HG03354 (cell line): ENCODE results near the gene FPR1.
"Not testable (repeated sequence)": the region's sequence is repeated elsewhere in the genome, so short reads cannot be mapped to it uniquely, and the experiment has no call there.

Experiments
- ATAC-seq: cut with Tn5 transposase; IDR thresholded peaks from one replicate; pipeline ENCODE4 v1.9.1; 2021; ENCODE audit warnings: mild to moderate bottlenecking; ENCODE audit not compliant: unreplicated experiment, poor library complexity, severe bottlenecking

FPR1 gene

DNA sequence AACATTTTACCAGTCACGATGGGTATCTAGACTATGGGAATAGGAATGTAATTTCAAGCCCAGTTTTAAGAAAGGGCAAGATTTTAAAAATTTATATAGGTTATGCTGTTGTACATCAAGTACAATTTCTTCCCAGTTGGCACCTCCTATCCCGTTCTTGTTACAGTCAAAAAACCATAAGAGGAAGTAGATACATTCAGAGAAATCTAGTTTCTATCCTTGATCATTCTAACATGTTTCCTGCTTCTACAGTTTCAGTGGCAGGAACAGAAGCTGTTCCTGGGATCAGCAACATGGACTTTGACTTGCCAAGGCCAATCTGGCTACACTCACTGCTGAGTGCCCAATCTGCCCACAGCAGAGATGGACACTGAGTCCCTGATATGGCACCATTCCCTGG lies 28.6 kb upstream of the FPR1 start:
- no peak for ATAC-seq

DNA sequence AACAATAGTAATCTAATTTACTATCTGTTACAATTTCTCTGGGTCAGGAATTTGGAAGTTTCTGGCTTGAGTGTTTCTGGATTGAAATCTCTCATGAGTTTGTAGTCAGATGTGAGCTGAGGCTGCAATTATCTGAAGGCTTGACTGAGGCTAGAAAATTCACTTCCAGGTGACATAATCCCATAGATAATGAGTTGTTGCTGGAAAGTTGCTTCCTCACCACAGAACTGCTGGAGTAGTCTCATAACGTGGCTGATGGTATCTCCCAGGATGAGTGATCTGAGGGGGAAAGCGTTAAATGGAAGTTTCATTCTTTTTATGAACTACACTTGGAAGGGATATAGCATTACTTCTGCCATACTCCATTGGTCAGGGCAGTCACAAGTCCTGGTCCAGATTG lies 28.0 kb upstream of the FPR1 start:
- no peak for ATAC-seq

DNA sequence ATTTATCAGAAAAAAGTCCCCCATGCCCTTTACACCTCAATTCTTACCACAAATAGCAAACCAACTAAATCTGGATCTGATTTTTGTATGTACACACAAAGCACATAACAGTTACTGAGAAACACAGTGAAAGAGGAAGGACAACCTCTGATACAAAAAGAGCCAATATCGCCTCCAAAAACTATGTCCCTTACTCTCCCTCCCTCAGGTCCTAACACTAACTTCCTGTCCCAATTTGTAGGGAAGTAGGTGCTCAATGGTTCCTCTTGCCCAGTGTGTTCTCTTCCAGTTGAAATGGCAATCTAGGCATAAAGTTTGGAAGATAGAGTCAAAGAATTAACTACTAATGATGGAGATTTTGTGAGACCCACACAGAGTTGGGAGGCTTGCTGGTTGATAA lies 27.5 kb upstream of the FPR1 start:
- ATAC-seq = no peak

DNA sequence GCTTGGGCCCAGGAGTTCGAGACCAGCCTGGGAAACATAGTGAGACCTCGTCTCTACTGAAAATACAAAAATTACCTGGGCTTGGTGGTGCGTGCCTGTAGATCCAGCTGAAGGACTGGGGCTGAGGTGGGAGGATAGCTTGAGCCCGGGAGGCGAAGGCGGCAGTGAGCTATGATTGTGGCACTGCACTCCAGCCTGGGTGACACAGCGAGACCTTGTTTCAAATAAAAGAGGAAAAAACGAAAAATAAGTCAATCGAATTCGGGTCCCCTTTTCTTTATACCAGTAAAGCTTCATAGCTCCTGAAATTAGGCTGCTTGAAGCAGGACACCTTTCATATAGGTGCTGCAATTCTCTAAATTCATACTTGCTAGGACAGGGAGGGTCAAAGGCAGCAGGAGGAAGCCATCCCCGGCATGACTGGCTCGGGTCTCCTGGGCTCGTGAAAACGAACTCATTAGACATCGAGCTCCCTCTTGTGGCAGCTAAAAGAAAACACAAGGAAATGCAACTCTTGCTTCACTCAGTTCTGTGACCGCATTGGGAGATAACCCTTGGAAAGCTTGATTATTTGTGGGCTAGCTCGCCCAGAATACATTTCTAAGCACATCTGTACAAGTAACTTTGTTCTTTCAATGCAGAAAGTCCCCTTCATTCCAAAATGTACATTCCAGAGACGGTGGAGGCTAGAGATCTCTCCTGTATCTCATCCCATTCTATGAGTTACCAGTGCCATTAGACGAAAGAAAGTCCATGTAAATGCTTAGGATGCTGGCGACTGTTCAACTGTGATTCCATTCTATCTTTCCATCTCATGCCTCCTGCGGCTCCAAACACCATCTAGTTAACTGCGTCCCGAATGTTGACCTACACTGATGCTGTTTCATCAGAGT lies 26.1 kb upstream of the FPR1 start:
- ATAC-seq = no peak

DNA sequence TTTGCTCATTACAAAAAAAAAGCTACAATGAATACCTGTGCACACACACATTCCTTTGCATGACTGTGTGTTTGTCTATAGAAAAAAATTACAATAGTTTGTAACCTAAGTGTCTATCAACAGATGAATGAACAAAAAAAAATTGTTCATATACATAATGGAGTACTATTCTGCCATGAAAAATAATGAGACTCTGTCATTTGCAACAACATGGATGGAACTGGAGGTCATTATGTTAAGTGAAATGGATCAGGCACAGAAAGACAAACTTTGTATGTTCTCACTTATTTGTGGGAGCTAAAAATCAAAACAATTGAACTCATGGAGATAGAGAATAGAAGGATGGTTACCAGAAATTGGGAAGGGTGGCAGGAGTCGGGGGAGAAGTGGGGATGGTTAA lies 24.9 kb upstream of the FPR1 start:
- not testable (repeated sequence) for ATAC-seq

DNA sequence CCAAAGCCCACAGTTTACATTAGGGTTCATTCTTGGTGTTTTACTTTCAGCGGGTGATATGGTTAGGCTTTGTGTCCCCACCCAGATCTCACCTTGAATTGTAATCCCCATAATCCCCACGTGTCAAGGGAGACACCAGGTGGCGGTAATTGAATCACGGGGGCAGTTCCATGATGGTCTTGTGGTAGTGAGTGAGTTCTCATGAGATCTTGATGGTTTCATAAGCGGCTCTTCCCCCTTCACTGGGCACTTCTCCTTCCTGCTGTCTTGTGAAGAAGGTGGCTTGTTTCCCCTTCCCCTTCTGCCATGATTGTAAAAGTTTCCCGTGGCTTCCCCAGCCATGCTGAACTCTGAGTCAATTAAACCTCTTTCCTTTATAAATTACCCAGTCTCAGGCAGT lies 21.3 kb upstream of the FPR1 start:
- no peak for ATAC-seq

DNA sequence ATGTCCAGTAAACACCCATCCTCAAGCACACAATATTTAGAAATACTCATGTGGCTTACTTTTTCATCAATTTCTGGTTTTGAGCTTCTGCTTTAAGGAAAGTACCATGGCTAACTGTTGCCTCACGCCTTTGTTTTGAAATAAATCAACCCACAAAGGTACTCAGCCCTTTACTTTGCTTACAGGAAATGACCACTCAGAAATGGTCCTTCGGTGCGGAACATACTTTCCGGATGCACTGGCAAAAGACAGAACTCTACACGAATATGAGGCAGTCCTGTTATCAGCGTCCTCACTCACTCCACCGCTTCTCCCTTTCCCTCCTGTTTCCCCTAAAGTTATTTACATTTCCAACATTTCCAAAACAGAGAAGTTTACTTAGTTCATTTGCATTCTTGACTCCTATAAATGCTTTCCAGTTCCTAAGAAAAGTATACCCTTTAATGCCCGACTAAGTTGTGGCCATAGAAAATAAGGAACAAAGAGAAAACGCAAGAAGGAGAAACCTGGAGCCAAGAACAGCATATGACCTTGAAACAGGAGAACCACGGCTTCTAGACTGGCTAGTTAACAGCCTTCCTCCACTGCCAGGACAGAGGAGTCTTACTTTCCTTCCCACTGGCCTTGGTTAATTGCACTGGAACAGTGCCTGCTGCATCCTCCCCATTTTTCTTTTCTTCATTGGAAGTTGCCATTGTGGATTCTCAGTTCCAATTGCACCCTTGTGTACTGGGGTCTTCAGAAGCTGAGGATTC lies 19.9 kb upstream of the FPR1 start:
- ATAC-seq = no peak

DNA sequence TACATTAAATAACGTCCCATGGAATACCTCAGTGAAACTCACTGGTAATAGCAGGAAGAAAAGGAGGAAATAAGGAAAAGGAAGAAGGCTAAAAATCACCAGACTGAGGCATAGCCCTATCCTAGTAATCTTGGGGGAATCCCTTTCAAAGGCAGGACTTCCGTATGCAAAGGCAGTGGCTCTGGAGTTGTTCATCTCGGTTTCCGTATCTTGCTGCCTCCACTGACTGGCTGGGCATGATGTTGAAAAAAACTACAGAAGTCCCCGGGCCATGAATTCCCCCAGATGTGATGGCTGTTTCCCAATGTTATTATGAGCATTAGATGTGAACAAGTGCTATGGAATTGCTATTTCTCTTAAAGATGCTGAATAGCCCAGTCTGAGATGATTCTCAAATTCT lies 14.8 kb upstream of the FPR1 start:
- ATAC-seq = no peak

DNA sequence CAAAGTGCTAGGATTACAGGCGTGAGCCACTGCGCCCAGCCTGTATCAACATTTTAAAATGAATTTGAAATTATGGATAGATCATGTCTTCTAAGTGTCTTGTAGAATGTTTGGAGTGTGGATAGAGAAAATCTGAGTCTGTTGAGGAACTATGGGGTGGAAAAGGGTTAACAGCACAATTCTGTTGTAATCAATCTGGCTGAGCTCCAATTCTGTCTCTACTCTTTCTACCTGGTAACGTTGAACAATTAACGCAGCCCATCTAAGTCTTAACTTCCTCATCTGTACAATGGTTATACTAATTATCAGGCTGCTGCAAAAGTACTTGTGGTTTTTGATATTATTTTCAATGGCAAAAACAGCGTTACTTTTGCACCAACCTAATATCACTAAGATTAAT lies 13.4 kb upstream of the FPR1 start:
- ATAC-seq = no peak

DNA sequence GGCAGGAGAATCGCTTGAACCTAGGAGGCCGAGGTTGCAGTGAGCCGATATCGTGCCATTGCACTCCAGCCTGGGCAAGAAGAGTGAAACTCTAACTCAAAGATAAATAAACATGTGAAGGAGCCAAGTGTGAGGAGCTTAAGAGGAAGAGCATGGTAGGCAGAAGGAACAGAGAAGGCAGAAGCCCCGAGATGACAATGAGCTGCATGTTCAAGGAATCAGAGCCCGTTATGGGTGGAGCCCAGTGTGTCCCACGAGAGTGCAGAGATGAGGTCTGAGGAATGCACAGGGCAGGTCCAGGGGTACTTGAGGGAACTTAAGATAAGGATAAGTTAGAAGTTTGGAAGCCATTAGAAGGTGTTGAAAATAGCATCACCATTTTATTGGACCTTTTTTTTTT lies 10.0 kb upstream of the FPR1 start:
- ATAC-seq = no peak

DNA sequence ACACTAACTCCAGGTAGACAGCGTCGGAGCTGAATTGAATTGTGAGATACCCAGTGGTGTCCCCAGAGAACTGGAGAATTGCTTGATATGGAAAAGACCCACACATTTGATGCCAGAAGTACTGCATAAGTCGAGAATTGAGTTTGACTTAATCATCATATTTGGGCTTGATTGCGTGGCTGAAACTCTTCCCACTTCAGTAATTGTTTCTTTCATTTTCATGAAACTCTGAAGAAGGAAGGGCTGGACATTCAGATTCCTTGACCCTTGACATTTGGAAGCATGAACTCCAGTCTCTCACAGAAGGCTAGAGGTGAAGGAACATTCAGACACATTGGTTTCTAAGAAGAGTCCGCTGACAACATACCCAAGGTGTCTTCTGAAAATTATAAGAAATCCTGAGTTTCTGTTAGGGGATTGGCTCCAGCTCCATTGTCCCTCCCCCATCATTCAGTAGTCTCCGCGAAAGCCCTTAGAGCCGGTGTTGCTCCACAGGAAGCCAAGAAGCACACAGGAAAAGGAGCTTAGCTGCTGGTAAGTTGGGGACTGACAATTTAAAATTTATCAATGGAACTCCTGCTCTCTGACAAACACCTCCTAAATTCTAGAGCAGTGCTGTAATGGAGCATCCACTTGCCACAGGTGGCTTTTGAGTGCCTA lies 9.1 kb upstream of the FPR1 start, which contains the start of gene FPR2:
Gene FPR2 (plus strand): TSS at position 484 of the 660 bp plus-strand sequence. CDS start 7,479 bp downstream, outside the sequence.
- ATAC-seq = no peak

DNA sequence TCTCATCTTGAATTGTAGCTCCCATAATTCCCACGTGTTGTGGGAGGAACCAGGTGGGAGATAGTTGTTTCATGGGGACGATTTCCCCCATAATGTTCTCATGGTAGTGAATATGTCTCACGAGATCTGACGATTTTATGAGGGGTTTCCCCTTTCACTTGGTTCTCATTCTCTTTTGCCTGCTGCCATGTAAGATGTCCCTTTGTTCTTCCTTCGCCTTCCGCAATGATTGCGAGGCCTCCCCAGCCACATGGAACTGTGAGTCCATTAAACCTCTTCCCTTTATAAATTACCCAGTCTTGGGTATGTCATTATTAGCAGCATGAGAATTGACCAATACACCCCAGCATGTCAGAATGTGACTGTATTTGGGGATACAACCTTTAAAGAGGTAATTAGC lies 3.9 kb upstream of the FPR1 start:
- ATAC-seq = no peak

DNA sequence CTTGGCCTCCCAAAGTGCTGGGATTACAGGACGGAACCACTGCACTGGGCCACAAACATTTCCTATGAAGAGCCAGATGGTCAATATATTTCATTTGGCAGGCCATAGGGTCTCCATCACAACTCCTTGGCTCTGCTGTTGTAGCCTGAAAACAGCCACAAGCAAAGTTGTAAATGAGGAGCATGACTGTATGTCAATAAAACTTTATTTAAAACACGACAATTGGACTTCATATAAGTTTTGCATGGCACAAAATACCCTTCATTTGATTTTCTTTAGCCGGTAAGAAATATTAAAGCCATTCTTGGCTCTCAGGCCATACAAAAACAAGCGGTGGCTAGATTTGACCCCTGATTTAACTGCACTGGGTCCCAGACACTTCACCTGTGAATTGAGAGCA lies 3.1 kb upstream of the FPR1 start:
- ATAC-seq = no peak

DNA sequence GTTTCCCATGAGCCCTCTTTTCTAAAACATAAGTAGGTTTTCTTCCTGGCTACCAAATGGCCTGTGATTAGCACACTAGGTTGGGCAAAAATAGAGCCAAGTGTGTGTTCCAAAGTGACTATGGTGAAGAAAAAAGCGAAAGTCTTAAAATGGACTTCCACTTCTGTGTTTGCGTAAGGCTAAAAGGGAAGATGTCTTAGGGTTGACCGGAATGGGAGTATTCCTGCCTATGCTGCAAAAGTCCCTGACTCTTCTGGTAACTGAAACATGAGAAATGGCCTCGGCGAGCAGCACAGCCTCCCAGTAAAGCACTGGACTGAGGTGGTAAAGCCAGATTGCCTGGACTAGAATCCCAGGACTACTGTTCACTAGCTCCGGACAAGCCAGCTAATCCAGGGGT lies 2.4 kb upstream of the FPR1 start:
- no peak for ATAC-seq

DNA sequence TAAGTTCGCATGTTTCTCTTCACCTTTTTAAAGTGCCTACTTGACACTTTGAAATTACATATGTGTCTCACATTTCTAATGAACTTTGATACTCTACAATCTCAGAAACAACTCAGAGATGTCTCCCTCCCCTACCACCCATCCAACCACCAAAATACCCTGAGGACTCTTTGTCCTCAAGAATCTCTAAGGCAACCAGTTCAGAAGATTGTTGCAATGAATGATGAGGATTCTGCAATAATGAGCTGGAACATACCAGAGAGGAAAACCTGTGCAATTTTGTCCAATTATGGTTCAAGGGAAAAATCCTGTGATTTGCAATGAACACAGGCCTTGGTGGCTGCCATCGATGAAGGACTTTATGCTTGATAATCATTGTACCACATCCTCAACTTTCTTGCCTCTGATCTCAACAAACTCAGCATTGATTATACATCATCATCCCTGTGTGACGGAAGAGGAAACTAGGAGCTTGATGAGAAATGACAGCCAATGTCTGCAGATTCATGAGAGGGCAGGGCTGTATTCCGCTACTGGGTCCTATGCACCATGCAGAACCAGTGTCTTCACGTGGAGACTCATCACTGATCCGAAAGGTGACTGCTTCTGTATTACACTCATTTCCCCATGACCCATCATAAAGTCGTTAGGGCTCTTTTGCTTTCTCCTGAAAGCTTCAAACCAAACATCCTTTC lies 1.1 kb downstream of the FPR1 start:
- no peak for ATAC-seq

DNA sequence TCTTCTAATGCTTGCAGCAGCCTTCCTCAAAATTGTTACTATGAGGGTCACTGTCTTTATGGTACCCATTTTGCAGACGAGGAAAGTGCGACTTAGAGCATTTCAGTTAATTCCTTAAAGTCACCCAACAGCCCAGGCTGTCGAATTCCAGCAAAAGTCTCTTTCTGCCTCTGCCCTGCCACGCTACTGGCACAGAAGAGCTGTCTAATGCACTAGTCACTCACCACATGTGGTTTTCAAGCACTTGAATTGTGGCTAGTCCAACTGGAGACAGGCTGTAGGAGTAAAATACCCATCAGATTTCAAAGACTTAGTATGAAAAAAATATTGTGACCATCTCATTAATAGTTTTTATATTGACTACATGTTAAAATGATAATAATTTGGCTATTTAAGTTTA lies 1.7 kb downstream of the FPR1 start:
- ATAC-seq = no peak

DNA sequence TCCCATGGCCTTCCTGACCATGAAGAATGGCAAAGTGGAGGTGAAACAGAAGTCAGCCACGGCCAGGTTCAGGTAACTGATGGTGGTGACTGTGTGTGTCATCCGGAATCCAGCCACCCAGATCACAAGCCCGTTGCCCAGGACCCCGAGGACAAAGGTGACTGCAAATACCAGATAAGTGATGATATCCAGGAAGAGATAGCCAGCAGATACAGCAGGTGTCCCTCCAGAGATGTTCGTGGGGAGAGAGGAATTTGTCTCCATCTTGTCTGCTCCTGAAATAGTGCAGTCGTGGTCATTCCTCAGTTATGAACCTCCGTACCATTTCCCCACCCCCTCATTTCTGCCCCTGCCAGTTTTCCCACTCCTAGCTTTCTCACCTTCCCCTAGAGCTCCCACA lies 4.9 kb downstream of the FPR1 start:
- no peak for ATAC-seq

DNA sequence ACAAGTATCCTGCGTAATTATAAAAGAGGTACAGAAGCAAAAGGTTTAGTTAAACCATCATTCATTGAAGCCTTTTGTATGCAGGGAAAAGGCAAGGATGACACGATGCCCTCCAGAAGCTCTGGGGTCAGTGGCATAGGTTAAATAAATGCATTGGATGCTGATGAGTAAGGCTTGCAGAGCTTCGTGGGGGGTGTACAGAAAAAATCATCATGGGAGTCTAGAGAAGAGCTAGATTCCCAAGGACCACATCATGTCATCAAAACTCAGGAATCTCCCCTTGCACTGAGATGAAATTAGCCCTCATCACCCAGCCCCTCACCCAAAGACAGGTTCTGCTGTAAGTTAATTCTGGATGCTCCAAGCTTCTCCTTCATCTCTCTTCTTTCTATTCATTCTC lies 8.3 kb downstream of the FPR1 start:
- ATAC-seq = no peak

DNA sequence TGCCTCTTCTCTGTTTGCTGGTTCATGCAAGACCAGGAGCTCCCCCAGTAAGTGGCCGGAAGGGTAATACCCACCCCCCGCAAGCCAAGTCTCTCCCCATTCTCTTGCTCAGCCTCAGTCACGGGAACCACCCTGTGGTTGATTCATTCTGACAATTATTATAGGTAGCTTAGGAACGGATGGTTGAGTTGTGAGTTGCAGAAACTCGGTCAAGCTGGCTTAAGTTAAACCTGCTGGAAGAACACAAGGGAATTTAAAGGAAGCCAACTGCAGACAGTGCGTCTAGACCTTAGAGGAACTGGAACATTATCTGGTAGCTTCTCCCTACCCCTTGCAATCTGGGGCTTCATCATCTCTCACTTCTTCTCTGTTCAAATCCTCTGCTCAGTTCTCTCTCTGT lies 8.9 kb downstream of the FPR1 start:
- ATAC-seq = no peak

DNA sequence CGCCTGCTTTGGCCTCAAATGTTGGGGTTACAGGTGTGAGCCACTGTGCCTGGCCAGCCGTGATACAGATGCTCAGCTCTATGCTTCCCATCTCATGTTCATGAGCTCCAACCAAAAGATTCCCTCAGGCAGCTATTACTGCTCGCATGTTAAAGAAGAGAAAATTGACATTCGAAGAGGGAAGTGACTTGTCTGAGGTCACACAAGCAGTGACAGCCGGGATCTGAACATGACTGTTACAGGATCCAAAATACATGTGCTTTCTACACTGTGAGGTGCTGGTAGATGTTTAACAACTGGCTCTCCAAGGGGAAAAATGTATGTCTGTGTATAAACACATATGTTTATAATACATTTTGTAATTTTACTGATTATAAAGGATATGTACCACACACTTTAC lies 11.3 kb downstream of the FPR1 start:
- no peak for ATAC-seq
